ENCODE data around the gene EDN2. TPM values are rescaled to one million over a fixed set of nuclear protein-coding genes. Genes with fewer than 3 reads are reported as not detected.

EDN2 gene
- total RNA-seq, 2 donors from 2014 or later: 3.3 to 13.5 TPM

GRCh38 chr1:41436281-41437010, 48.0 kb downstream of the EDN2 start:
- Histone ChIP-seq H3K4me3 (no peak overlapping the region), H3K9me3 (no peaks in the 10 kb centered on the region), H3K9ac (ENCODE audit: low read depth in 2 of 2, low read length in 2 of 2) (no peak overlapping the region), H3K36me3 (no peaks in the 10 kb centered on the region), H3K27me3 (no peaks in the 10 kb centered on the region), H3K27ac (no peak overlapping the region), H3K4me1 (peaks cover 6% of the 10 kb centered on the region)
- intact Hi-C loops (cut with DNase I): no loop called here
- no peak for TF ChIP-seq CTCF (IDR thresholded peaks at IDR 0.05)
- DNase-seq: no peak

GRCh38 chr1:41435570-41436178, 48.8 kb downstream of the EDN2 start:
- intact Hi-C loops (cut with DNase I): no loop called here
- Histone ChIP-seq H3K36me3 (no peaks in the 10 kb centered on the region), H3K27me3 (no peaks in the 10 kb centered on the region), H3K4me3 (no peak overlapping the region), H3K9ac (ENCODE audit: low read depth in 2 of 2, low read length in 2 of 2) (no peak overlapping the region), H3K27ac (no peak overlapping the region), H3K4me1 (peaks cover 6% of the 10 kb centered on the region), H3K9me3 (no peaks in the 10 kb centered on the region)
- DNase-seq: no peak
- no peak for TF ChIP-seq CTCF (IDR thresholded peaks at IDR 0.05)

GRCh38 chr1:41434748-41435449, 49.6 kb downstream of the EDN2 start:
- Histone ChIP-seq H3K4me1 (peaks cover 6% of the 10 kb centered on the region), H3K9me3 (no peaks in the 10 kb centered on the region), H3K36me3 (no peaks in the 10 kb centered on the region), H3K27me3 (no peaks in the 10 kb centered on the region), H3K9ac (ENCODE audit: low read depth in 2 of 2, low read length in 2 of 2) (no peak overlapping the region), H3K27ac (no peak overlapping the region), H3K4me3 (no peak overlapping the region)
- intact Hi-C loops (cut with DNase I): no loop called here
- no peak for TF ChIP-seq CTCF (IDR thresholded peaks at IDR 0.05)
- no peak for DNase-seq

- no peak for TF ChIP-seq CTCF (IDR thresholded peaks at IDR 0.05)
- H3K9ac ChIP-seq (ENCODE audit: low read depth in 2 of 2, low read length in 2 of 2): no peak overlapping the region
- DNase-seq: no peak
- no peaks in the 10 kb centered on the region for H3K9me3 ChIP-seq
- intact Hi-C loops (cut with DNase I): no loop called here
- no peak overlapping the region for H3K27ac ChIP-seq
- H3K4me1 ChIP-seq: peaks cover 6% of the 10 kb centered on the region
- H3K4me3 ChIP-seq: no peak overlapping the region
- no peaks in the 10 kb centered on the region for H3K36me3 ChIP-seq
- no peaks in the 10 kb centered on the region for H3K27me3 ChIP-seq
Measured at GRCh38 chr1:41434306-41434705, 50.2 kb downstream of the EDN2 start.

GRCh38 chr1:41433501-41433900, 51.0 kb downstream of the EDN2 start:
- Histone ChIP-seq H3K9ac (ENCODE audit: low read depth in 2 of 2, low read length in 2 of 2) (no peak overlapping the region), H3K4me1 (peaks cover 6% of the 10 kb centered on the region), H3K4me3 (no peak overlapping the region), H3K27ac (no peak overlapping the region), H3K27me3 (no peaks in the 10 kb centered on the region), H3K36me3 (no peaks in the 10 kb centered on the region), H3K9me3 (no peaks in the 10 kb centered on the region)
- intact Hi-C loops (cut with DNase I): no loop called here
- DNase-seq: no peak
- TF ChIP-seq CTCF (IDR thresholded peaks at IDR 0.05): no peak

Data from colonic mucosa (tissue), 4 donors.